T-helper 17 cell (primary cell): ENCODE measurements around the gene IMPA2. TPM values are rescaled to one million over a fixed set of nuclear protein-coding genes. Genes with fewer than 3 reads are reported as not detected.

ENCODE experiments used
- ATAC-seq: fragments of 150-1000 bp; cut with Tn5 transposase; 2 replicates; pipeline ENCODE4 v1.10.0; 2021; ENCODE audit warnings: mild to moderate bottlenecking, moderate library complexity
- DNase-seq, 3 donors: peaks; one replicate each; pipeline versions ENCODE4 v3.0.0 to v3.0.0-alpha.2; 2020 to 2021
- H3K9me3 ChIP-seq: one replicate; pipeline ENCODE4 v1.7.0; 2013; ENCODE audit warnings: low read length, mild to moderate bottlenecking; ENCODE audit not compliant: control insufficient read depth, poor library complexity, severe bottlenecking
- H3K27ac Mint-ChIP-seq: one replicate; pipeline ENCODE4 v1.8.0; 2022; ENCODE audit warnings: mild to moderate bottlenecking, moderate library complexity, mixed read lengths
- H3K27me3 Mint-ChIP-seq: one replicate; pipeline ENCODE4 v1.8.0; 2022; ENCODE audit warnings: mixed read lengths
- H3K36me3 Mint-ChIP-seq: one replicate; pipeline ENCODE4 v1.8.0; 2022; ENCODE audit warnings: low read depth, mixed read lengths
- H3K4me1 Mint-ChIP-seq: one replicate; pipeline ENCODE4 v1.8.0; 2022; ENCODE audit warnings: mild to moderate bottlenecking, mixed read lengths
- H3K4me3 Mint-ChIP-seq: one replicate; pipeline ENCODE4 v1.8.0; 2022; ENCODE audit warnings: mild to moderate bottlenecking, moderate library complexity, mixed read lengths
- total RNA-seq, 4 donors: library from RNA in 2 of 4; stranded (reverse) in 2 of 4; gene quantifications; one replicate each; pipeline ENCODE4 v1.2.3 and lab custom pipeline; 2022 to 2026

IMPA2 gene
- total RNA-seq, 2 donors from 2014 or later, result 4.3 to 5.8 TPM

GRCh38 chr18:11974741-11975325, 6.5 kb upstream of the IMPA2 start:
- H3K36me3 Mint-ChIP-seq, result no peaks in the 10 kb centered on the region
- H3K9me3 ChIP-seq, result no peaks in the 10 kb centered on the region
- H3K4me1 Mint-ChIP-seq, result peaks cover under 1% of the 10 kb centered on the region
- H3K4me3 Mint-ChIP-seq, result no peak overlapping the region
- H3K27me3 Mint-ChIP-seq, result no peaks in the 10 kb centered on the region
- DNase-seq (no peak), ATAC-seq (no peak)
- no peak overlapping the region for H3K27ac Mint-ChIP-seq

- no peaks in the 10 kb centered on the region for H3K9me3 ChIP-seq
- no peak overlapping the region for H3K4me3 Mint-ChIP-seq
- DNase-seq (no peak), ATAC-seq (no peak)
- no peaks in the 10 kb centered on the region for H3K36me3 Mint-ChIP-seq
- H3K27ac Mint-ChIP-seq, result no peak overlapping the region
- no peaks in the 10 kb centered on the region for H3K27me3 Mint-ChIP-seq
- H3K4me1 Mint-ChIP-seq, result peaks cover 6% of the 10 kb centered on the region
Observed at GRCh38 chr18:11975723-11976122, 5.6 kb upstream of the IMPA2 start.

GRCh38 chr18:11976315-11977152, 4.8 kb upstream of the IMPA2 start:
- Mint-ChIP-seq H3K27me3 (no peaks in the 10 kb centered on the region), H3K4me3 (no peak overlapping the region), H3K27ac (no peak overlapping the region), H3K4me1 (peaks cover 6% of the 10 kb centered on the region), H3K36me3 (no peaks in the 10 kb centered on the region)
- ATAC-seq, result no peak
- H3K9me3 ChIP-seq, result no peaks in the 10 kb centered on the region
- no peak for DNase-seq

- peaks cover 9% of the 10 kb centered on the region for H3K4me1 Mint-ChIP-seq
- H3K27ac Mint-ChIP-seq, result no peak overlapping the region
- no peaks in the 10 kb centered on the region for H3K9me3 ChIP-seq
- no peaks in the 10 kb centered on the region for H3K36me3 Mint-ChIP-seq
- H3K4me3 Mint-ChIP-seq, result no peak overlapping the region
- H3K27me3 Mint-ChIP-seq, result no peaks in the 10 kb centered on the region
- DNase-seq (no peak), ATAC-seq (no peak)
Observed at GRCh38 chr18:11977153-11977466, 4.2 kb upstream of the IMPA2 start.

- Mint-ChIP-seq H3K36me3 (no peaks in the 10 kb centered on the region), H3K27me3 (no peaks in the 10 kb centered on the region), H3K4me3 (peak overlapping the region; percentile 33), H3K4me1 (peaks cover 9% of the 10 kb centered on the region), H3K27ac (no peak overlapping the region)
- no peak for ATAC-seq
- no peaks in the 10 kb centered on the region for H3K9me3 ChIP-seq
- no peak for DNase-seq
Observed at GRCh38 chr18:11978956-11979355, 2.4 kb upstream of the IMPA2 start.

- peaks cover 9% of the 10 kb centered on the region for H3K4me1 Mint-ChIP-seq
- no peak for DNase-seq
- H3K9me3 ChIP-seq, result no peaks in the 10 kb centered on the region
- H3K27me3 Mint-ChIP-seq, result no peaks in the 10 kb centered on the region
- H3K4me3 Mint-ChIP-seq, result peak overlapping the region; percentile 90
- no peak for ATAC-seq
- no peaks in the 10 kb centered on the region for H3K36me3 Mint-ChIP-seq
- peak overlapping the region; percentile 73 for H3K27ac Mint-ChIP-seq
Observed at GRCh38 chr18:11980163-11980493, 1.2 kb upstream of the IMPA2 start.

- ATAC-seq, result peak; percentile 95
- Mint-ChIP-seq H3K4me3 (peak overlapping the region; percentile 90), H3K4me1 (peaks cover 9% of the 10 kb centered on the region), H3K27ac (peak overlapping the region; percentile 73), H3K36me3 (no peaks in the 10 kb centered on the region), H3K27me3 (no peaks in the 10 kb centered on the region)
- peak; percentile 88 to 95 (median 91) for DNase-seq
- H3K9me3 ChIP-seq, result no peaks in the 10 kb centered on the region
Observed at GRCh38 chr18:11980494-11981191, 664 bp upstream of the IMPA2 start.

- H3K9me3 ChIP-seq, result no peaks in the 10 kb centered on the region
- DNase-seq, result peak in 1 of 3 donors; percentile 8
- Mint-ChIP-seq H3K27me3 (no peaks in the 10 kb centered on the region), H3K4me1 (peaks cover 9% of the 10 kb centered on the region), H3K27ac (no peak overlapping the region), H3K4me3 (peak overlapping the region; percentile 90), H3K36me3 (no peaks in the 10 kb centered on the region)
- ATAC-seq, result no peak
Observed at GRCh38 chr18:11981543-11982366, 448 bp downstream of the IMPA2 start.

- ATAC-seq (no peak), DNase-seq (no peak)
- Mint-ChIP-seq H3K27ac (no peak overlapping the region), H3K4me3 (peak overlapping the region; percentile 90), H3K27me3 (no peaks in the 10 kb centered on the region), H3K4me1 (peaks cover 9% of the 10 kb centered on the region), H3K36me3 (no peaks in the 10 kb centered on the region)
- no peaks in the 10 kb centered on the region for H3K9me3 ChIP-seq
Observed at GRCh38 chr18:11982981-11983380, 1.7 kb downstream of the IMPA2 start.

GRCh38 chr18:11983592-11983991, 2.3 kb downstream of the IMPA2 start:
- H3K9me3 ChIP-seq, result no peaks in the 10 kb centered on the region
- H3K36me3 Mint-ChIP-seq, result no peaks in the 10 kb centered on the region
- ATAC-seq, result no peak
- no peaks in the 10 kb centered on the region for H3K27me3 Mint-ChIP-seq
- no peak overlapping the region for H3K27ac Mint-ChIP-seq
- H3K4me1 Mint-ChIP-seq, result peaks cover 9% of the 10 kb centered on the region
- no peak for DNase-seq
- H3K4me3 Mint-ChIP-seq, result no peak overlapping the region

GRCh38 chr18:11984091-11984490, 2.8 kb downstream of the IMPA2 start:
- DNase-seq (no peak), ATAC-seq (no peak)
- H3K4me3 Mint-ChIP-seq, result no peak overlapping the region
- H3K9me3 ChIP-seq, result no peaks in the 10 kb centered on the region
- H3K36me3 Mint-ChIP-seq, result no peaks in the 10 kb centered on the region
- H3K4me1 Mint-ChIP-seq, result peaks cover 9% of the 10 kb centered on the region
- no peak overlapping the region for H3K27ac Mint-ChIP-seq
- no peaks in the 10 kb centered on the region for H3K27me3 Mint-ChIP-seq

GRCh38 chr18:11985586-11985985, 4.3 kb downstream of the IMPA2 start:
- Mint-ChIP-seq H3K27ac (no peak overlapping the region), H3K36me3 (no peaks in the 10 kb centered on the region), H3K27me3 (no peaks in the 10 kb centered on the region), H3K4me1 (peaks cover 3% of the 10 kb centered on the region), H3K4me3 (no peak overlapping the region)
- H3K9me3 ChIP-seq, result no peaks in the 10 kb centered on the region
- ATAC-seq (no peak), DNase-seq (no peak)

- no peak for ATAC-seq
- H3K4me1 Mint-ChIP-seq, result peaks cover 6% of the 10 kb centered on the region
- H3K27ac Mint-ChIP-seq, result no peak overlapping the region
- no peaks in the 10 kb centered on the region for H3K36me3 Mint-ChIP-seq
- H3K4me3 Mint-ChIP-seq, result no peak overlapping the region
- DNase-seq, result no peak
- no peaks in the 10 kb centered on the region for H3K9me3 ChIP-seq
- no peaks in the 10 kb centered on the region for H3K27me3 Mint-ChIP-seq
Observed at GRCh38 chr18:11986061-11986460, 4.8 kb downstream of the IMPA2 start.
